ENCODE results near the gene SLC5A3.

Gene SLC5A3

GRCh38 chr21:34100790-34101189 lies 27.4 kb downstream of the SLC5A3 start:
- DNase-seq (ENCODE audit: low read depth) = no peak

- no peak for DNase-seq (ENCODE audit: low read depth)
Measured at GRCh38 chr21:34105947-34106541, 32.7 kb downstream of the SLC5A3 start.

GRCh38 chr21:34107606-34108005 lies 34.2 kb downstream of the SLC5A3 start:
- DNase-seq (ENCODE audit: low read depth) = no peak

- no peak for DNase-seq (ENCODE audit: low read depth)
Measured at GRCh38 chr21:34109075-34109474, 35.7 kb downstream of the SLC5A3 start.

GRCh38 chr21:34110594-34111202 lies 37.3 kb downstream of the SLC5A3 start:
- DNase-seq (ENCODE audit: low read depth) = no peak

GRCh38 chr21:34112316-34113033 lies 39.1 kb downstream of the SLC5A3 start:
- DNase-seq (ENCODE audit: low read depth) = no peak

DNA sequence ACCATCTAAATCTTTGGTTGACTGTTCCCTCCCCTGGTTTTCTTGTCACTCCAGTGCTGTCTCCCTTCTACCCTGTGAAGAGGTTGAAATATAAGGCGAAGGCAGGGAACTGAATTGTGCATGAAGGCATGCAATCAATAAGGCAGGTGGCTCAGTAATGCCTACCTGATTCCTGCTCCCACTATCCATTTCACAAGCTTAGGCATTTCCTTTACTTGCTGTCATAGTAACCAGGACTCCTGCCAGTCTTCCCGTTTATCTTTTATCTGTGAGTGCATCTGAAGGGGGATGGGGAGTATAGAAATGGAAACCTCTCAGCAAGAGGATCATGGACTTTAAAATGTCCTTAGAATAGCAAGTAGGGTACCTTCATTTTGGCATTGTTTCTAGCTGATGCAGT lies 40.5 kb downstream of the SLC5A3 start:
- no peak for DNase-seq (ENCODE audit: low read depth)

DNA sequence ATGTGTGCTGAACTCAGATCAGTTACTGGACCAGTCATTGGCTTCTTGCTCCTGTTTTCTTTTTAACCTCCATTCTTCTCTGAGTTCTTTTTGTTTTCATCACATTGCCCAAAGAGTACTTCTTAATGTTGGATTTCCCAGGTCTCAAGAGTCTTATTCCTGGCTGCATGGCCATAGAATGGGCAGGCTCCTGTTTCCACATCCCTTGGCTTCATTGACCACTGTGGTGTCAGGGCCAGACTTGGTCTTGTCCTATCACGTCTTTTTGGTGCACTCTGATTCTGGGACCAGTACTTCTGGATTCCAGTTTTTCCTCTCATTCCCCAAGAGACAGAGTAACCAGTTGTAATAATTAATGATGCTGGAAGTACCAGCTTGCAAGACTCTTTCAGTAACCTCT lies 41.8 kb downstream of the SLC5A3 start:
- no peak for DNase-seq (ENCODE audit: low read depth)

- no peak for DNase-seq (ENCODE audit: low read depth)
Measured at GRCh38 chr21:34116569-34116968, 43.2 kb downstream of the SLC5A3 start.

DNA sequence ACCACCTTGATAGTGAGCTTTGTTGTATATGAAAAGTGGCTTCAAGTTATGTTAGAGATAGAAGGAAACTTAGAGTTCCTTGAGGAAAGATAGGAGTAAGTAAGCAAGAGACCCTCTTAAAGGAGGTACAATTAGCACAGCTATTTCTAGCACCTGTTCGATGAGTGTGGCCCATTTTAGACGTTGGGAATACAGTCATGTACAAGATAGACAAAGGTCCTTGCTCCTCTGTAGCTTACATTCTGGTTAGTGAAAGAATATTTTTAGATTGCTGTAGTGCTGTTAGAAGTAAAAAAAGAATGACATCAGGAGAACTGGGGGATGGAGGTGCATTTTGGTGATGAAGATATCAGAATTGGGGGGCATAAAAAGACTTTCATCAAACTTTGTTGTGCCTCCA lies 47.5 kb downstream of the SLC5A3 start:
- no peak for DNase-seq (ENCODE audit: low read depth)

- DNase-seq (ENCODE audit: low read depth) = no peak
Measured at GRCh38 chr21:34122047-34122446, 48.7 kb downstream of the SLC5A3 start.

Data from HS-27A (cell line).